Measurements from ENCODE around the gene POU2AF1.

- TF ChIP-seq POLR2A (IDR thresholded peaks at IDR 0.05) (no peak), CTCF (IDR thresholded peaks at IDR 0.05) (no peak), EP300 (IDR thresholded peaks at IDR 0.05) (no peak)
Measured at GRCh38 chr11:111330234-111330893, 48.7 kb downstream of the POU2AF1 start.

Measured in tibial nerve (tissue), 4 donors.